HEK293 (cell line): ENCODE measurements around the gene KCNK6.
A peak's percentile ranks its signal among the peaks of the same experiment; 100 is the strongest.

Experiments used
- CTCF ChIA-PET: fragments of 350-600 bp; formaldehyde crosslinking; extraction: SDS; loops from one replicate; lab custom pipeline; 2021; ENCODE audit warnings: antibody characterized with exemption; lab: Yijun Ruan, JAX
- POLR2A ChIA-PET: fragments of 300-600 bp; formaldehyde crosslinking; extraction: SDS; loops from one replicate; lab custom pipeline; 2020; ENCODE audit warnings: antibody characterized with exemption, inconsistent platforms; lab: Yijun Ruan, JAX
- H3K27ac ChIP-seq: fragments of 200-500 bp; sonication (Bioruptor generic); 2 replicates; pipeline ENCODE4 v1.5.1; 2014; ENCODE audit warnings: low read depth, low read length, control low read depth, inconsistent platforms; ENCODE audit errors: extremely low read depth
- H3K36me3 ChIP-seq, 2 experiments: fragments of 200-500 bp in 1 of 2; sonication (Bioruptor generic) in 1 of 2; 1 replicate in 1 of 2; 2 replicates in 1 of 2; pipeline ENCODE4 v1.5.1; 2014 to 2017; ENCODE audit warnings: inconsistent platforms in 2 of 2, low read length in 2 of 2; ENCODE audit not compliant: control insufficient read depth in 2 of 2, insufficient read depth in 1 of 2
- H3K4me1 ChIP-seq: fragments of 200-500 bp; sonication (Bioruptor generic); 2 replicates; pipeline ENCODE4 v1.5.1; 2014; ENCODE audit warnings: mild to moderate bottlenecking, low read length, inconsistent platforms; ENCODE audit not compliant: control insufficient read depth, insufficient read depth
- H3K4me3 ChIP-seq: 2 replicates; pipeline ENCODE4 v1.5.1; 2011; ENCODE audit warnings: low read depth, mild to moderate bottlenecking, control low read depth, low read length, moderate library complexity
- H3K9me3 ChIP-seq: fragments of 200-500 bp; sonication (Bioruptor generic); 2 replicates; pipeline ENCODE4 v1.5.1; 2014; ENCODE audit warnings: low read depth, low read length, inconsistent platforms; ENCODE audit not compliant: control insufficient read depth, insufficient read depth
- BCL11A ChIP-seq: fragments of 450-650 bp; formaldehyde crosslinking; IDR thresholded peaks from 2 replicates; pipeline ENCODE4 v1.5.1; 2016; ENCODE audit warnings: low read depth, missing biosample characterization, missing genetic modification characterization
- BCL11B ChIP-seq: fragments of 450-650 bp; formaldehyde crosslinking; IDR thresholded peaks from 2 replicates; pipeline ENCODE4 v1.5.1; 2016; ENCODE audit warnings: low read depth, missing biosample characterization, missing genetic modification characterization
- KLF10 ChIP-seq: fragments of 450-650 bp; IDR thresholded peaks from 2 replicates; pipeline ENCODE4 v1.5.1; 2018; ENCODE audit warnings: missing biosample characterization, mild to moderate bottlenecking, missing genetic modification characterization
- SCRT2 ChIP-seq: fragments of 450-650 bp; formaldehyde crosslinking; IDR thresholded peaks from 2 replicates; pipeline ENCODE4 v1.5.1; 2016; ENCODE audit warnings: missing biosample characterization, missing genetic modification characterization
- YY2 ChIP-seq: fragments of 450-650 bp; formaldehyde crosslinking; IDR thresholded peaks from 2 replicates; pipeline ENCODE4 v1.5.1; 2016; ENCODE audit warnings: missing biosample characterization, missing genetic modification characterization
- ZBTB17 ChIP-seq: fragments of 450-650 bp; formaldehyde crosslinking; IDR thresholded peaks from 2 replicates; pipeline ENCODE4 v1.5.1; 2016; ENCODE audit warnings: missing biosample characterization, missing genetic modification characterization
- ZBTB7A ChIP-seq: fragments of 450-650 bp; formaldehyde crosslinking; IDR thresholded peaks from 2 replicates; pipeline ENCODE4 v1.5.1; 2016; ENCODE audit warnings: low read depth, missing biosample characterization, missing genetic modification characterization
- ZFHX2 ChIP-seq: fragments of 450-650 bp; formaldehyde crosslinking; conservative IDR thresholded peaks from 2 replicates; pipeline ENCODE4 v1.5.1; 2016; ENCODE audit warnings: missing biosample characterization, missing genetic modification characterization
- ZFP69B ChIP-seq: fragments of 450-650 bp; formaldehyde crosslinking; IDR thresholded peaks from 2 replicates; pipeline ENCODE4 v1.5.1; 2016; ENCODE audit warnings: missing biosample characterization, missing genetic modification characterization
- ZNF10 ChIP-seq: fragments of 450-650 bp; formaldehyde crosslinking; IDR thresholded peaks from 2 replicates; pipeline ENCODE4 v1.5.1; 2017; ENCODE audit warnings: missing biosample characterization, missing genetic modification characterization
- ZNF140 ChIP-seq: fragments of 450-650 bp; formaldehyde crosslinking; IDR thresholded peaks from 2 replicates; pipeline ENCODE4 v1.5.1; 2016; ENCODE audit warnings: missing biosample characterization, missing genetic modification characterization
- ZNF175 ChIP-seq: fragments of 450-650 bp; formaldehyde crosslinking; IDR thresholded peaks from 2 replicates; pipeline ENCODE4 v1.5.1; 2016; ENCODE audit warnings: missing biosample characterization, missing genetic modification characterization
- ZNF311 ChIP-seq: fragments of 450-650 bp; formaldehyde crosslinking; IDR thresholded peaks from 2 replicates; pipeline ENCODE4 v1.5.1; 2017; ENCODE audit warnings: missing biosample characterization, missing genetic modification characterization, borderline replicate concordance
- ZNF362 ChIP-seq: fragments of 450-650 bp; formaldehyde crosslinking; IDR thresholded peaks from 2 replicates; pipeline ENCODE4 v1.5.1; 2016; ENCODE audit warnings: missing biosample characterization, missing genetic modification characterization
- ZNF366 ChIP-seq: fragments of 450-650 bp; formaldehyde crosslinking; conservative IDR thresholded peaks from 2 replicates; pipeline ENCODE4 v1.5.1; 2016; ENCODE audit warnings: missing biosample characterization, missing genetic modification characterization
- ZNF37A ChIP-seq: fragments of 450-650 bp; IDR thresholded peaks from 2 replicates; pipeline ENCODE4 v1.5.1; 2018; ENCODE audit warnings: missing biosample characterization, missing genetic modification characterization
- ZNF426 ChIP-seq: fragments of 450-650 bp; formaldehyde crosslinking; IDR thresholded peaks from 2 replicates; pipeline ENCODE4 v1.5.1; 2017; ENCODE audit warnings: missing biosample characterization, missing genetic modification characterization, mild to moderate bottlenecking, inconsistent platforms, moderate library complexity
- ZNF473 ChIP-seq: fragments of 450-650 bp; formaldehyde crosslinking; IDR thresholded peaks from 2 replicates; pipeline ENCODE4 v1.5.1; 2017; ENCODE audit warnings: missing biosample characterization, missing genetic modification characterization
- ZNF555 ChIP-seq: fragments of 450-650 bp; formaldehyde crosslinking; conservative IDR thresholded peaks from 2 replicates; pipeline ENCODE4 v1.5.1; 2017; ENCODE audit warnings: missing biosample characterization, mild to moderate bottlenecking, missing genetic modification characterization, inconsistent platforms
- ZNF585B ChIP-seq: fragments of 450-650 bp; formaldehyde crosslinking; IDR thresholded peaks from 2 replicates; pipeline ENCODE4 v1.5.1; 2016; ENCODE audit warnings: missing biosample characterization, missing genetic modification characterization
- ZNF623 ChIP-seq: fragments of 450-650 bp; formaldehyde crosslinking; IDR thresholded peaks from 2 replicates; pipeline ENCODE4 v1.5.1; 2016; ENCODE audit warnings: missing biosample characterization, missing genetic modification characterization
- ZNF624 ChIP-seq: fragments of 450-650 bp; formaldehyde crosslinking; IDR thresholded peaks from 2 replicates; pipeline ENCODE4 v1.5.1; 2017; ENCODE audit warnings: missing biosample characterization, missing genetic modification characterization
- ZNF76 ChIP-seq: fragments of 450-650 bp; formaldehyde crosslinking; IDR thresholded peaks from 2 replicates; pipeline ENCODE4; 2016; ENCODE audit warnings: low read depth, missing biosample characterization, missing genetic modification characterization, borderline replicate concordance
- ZNF791 ChIP-seq: fragments of 450-650 bp; formaldehyde crosslinking; IDR thresholded peaks from 2 replicates; pipeline ENCODE4 v1.5.1; 2016; ENCODE audit warnings: missing biosample characterization, missing genetic modification characterization
- TF ChIP-seq, protein P1 (sequence below): fragments of 450-650 bp; formaldehyde crosslinking; IDR thresholded peaks from 2 replicates; pipeline ENCODE4 v1.5.1; 2016; ENCODE audit warnings: missing biosample characterization, missing genetic modification characterization
- TF ChIP-seq, protein P2 (sequence below): fragments of 450-650 bp; formaldehyde crosslinking; IDR thresholded peaks from 2 replicates; pipeline ENCODE4 v1.5.1; 2016; ENCODE audit warnings: missing biosample characterization, missing genetic modification characterization

The KCNK6 gene

GRCh38 chr19:38309615-38310278 lies 9.9 kb upstream of the KCNK6 start:
- TF ChIP-seq ZNF140 (tag by site-specific recombination) (no peak), ZNF311 (tag by site-specific recombination) (no peak), ZNF585B (no peak), ZNF10 (no peak), YY2 (tag by site-specific recombination) (no peak), ZNF366 (tag by site-specific recombination) (peak; percentile 98), SCRT2 (tag by site-specific recombination) (no peak), ZFHX2 (tag by site-specific recombination) (0 out of 2 replicates have a peak, but pooled peaks have one; percentile 40), ZNF623 (tag by site-specific recombination) (no peak), KLF10 (no peak), ZNF426 (tag by site-specific recombination) (no peak), ZFP69B (tag by site-specific recombination) (no peak), ZNF362 (no peak), ZNF76 (tag by site-specific recombination) (no peak), ZBTB7A (tag by site-specific recombination) (no peak), ZNF37A (tag by site-specific recombination) (no peak), ZNF791 (no peak), ZNF555 (no peak), ZNF624 (no peak), BCL11B (tag by site-specific recombination) (no peak), ZBTB17 (peak; percentile 92), BCL11A (tag by site-specific recombination) (no peak), ZNF473 (tag by site-specific recombination) (no peak), ZNF175 (tag by site-specific recombination) (no peak)
- TF ChIP-seq, protein P1, sequence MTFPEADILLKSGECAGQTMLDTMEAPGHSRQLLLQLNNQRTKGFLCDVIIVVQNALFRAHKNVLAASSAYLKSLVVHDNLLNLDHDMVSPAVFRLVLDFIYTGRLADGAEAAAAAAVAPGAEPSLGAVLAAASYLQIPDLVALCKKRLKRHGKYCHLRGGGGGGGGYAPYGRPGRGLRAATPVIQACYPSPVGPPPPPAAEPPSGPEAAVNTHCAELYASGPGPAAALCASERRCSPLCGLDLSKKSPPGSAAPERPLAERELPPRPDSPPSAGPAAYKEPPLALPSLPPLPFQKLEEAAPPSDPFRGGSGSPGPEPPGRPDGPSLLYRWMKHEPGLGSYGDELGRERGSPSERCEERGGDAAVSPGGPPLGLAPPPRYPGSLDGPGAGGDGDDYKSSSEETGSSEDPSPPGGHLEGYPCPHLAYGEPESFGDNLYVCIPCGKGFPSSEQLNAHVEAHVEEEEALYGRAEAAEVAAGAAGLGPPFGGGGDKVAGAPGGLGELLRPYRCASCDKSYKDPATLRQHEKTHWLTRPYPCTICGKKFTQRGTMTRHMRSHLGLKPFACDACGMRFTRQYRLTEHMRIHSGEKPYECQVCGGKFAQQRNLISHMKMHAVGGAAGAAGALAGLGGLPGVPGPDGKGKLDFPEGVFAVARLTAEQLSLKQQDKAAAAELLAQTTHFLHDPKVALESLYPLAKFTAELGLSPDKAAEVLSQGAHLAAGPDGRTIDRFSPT: no peak
- TF ChIP-seq, protein P2, sequence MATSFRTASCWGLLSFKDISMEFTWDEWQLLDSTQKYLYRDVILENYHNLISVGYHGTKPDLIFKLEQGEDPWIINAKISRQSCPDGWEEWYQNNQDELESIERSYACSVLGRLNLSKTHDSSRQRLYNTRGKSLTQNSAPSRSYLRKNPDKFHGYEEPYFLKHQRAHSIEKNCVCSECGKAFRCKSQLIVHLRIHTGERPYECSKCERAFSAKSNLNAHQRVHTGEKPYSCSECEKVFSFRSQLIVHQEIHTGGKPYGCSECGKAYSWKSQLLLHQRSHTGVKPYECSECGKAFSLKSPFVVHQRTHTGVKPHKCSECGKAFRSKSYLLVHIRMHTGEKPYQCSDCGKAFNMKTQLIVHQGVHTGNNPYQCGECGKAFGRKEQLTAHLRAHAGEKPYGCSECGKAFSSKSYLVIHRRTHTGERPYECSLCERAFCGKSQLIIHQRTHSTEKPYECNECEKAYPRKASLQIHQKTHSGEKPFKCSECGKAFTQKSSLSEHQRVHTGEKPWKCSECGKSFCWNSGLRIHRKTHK: no peak
- TF ChIP-seq, all 188 proteins: peak for 3
- CTCF ChIA-PET: interaction anchor here (0.6 to 1.6 kb wide), 3 partner anchors 14 to 107 kb away, joined by 3 to 4 read pairs (median 4); no protein-coding TSS in a partner anchor
- no peak overlapping the region for H3K27ac ChIP-seq
- peaks cover 8% of the 10 kb centered on the region for H3K4me1 ChIP-seq
- no peak overlapping the region for H3K4me3 ChIP-seq
- peaks cover 13 to 20% of the 10 kb centered on the region in 2 experiments; a peak in 2 of 3 replicates for H3K36me3 ChIP-seq
- POLR2A ChIA-PET: interaction anchor here (0.6 to 1.6 kb wide), 2 partner anchors 46 to 394 kb away, joined by 6 read pairs; partner anchors contain the start of gene SPINT2
- H3K9me3 ChIP-seq: no peaks in the 10 kb centered on the region
